Trophoblast cell (in vitro differentiated cells and primary cell): ENCODE data around the gene VPS45.
A peak's percentile ranks its signal among the peaks of the same experiment; 100 is the strongest.

Experiments
- DNase-seq, 2 donors: peaks; one replicate each; pipeline ENCODE4 v3.0.0-alpha.2; 2016
- H2AFZ ChIP-seq: 2 replicates; pipeline ENCODE4 v1.6.1; 2013; ENCODE audit warnings: low read length, moderate library complexity, mild to moderate bottlenecking; ENCODE audit not compliant: insufficient read depth, poor library complexity
- H2AK5ac ChIP-seq: 2 replicates; pipeline ENCODE4 v1.6.1; 2013; ENCODE audit warnings: mild to moderate bottlenecking, low read length
- H2BK120ac ChIP-seq: 2 replicates; pipeline ENCODE4 v1.6.1; 2013; ENCODE audit warnings: low read length, mild to moderate bottlenecking, moderate library complexity; ENCODE audit not compliant: insufficient read depth, poor library complexity
- H2BK12ac ChIP-seq: 2 replicates; pipeline ENCODE4 v1.6.1; 2013; ENCODE audit warnings: mild to moderate bottlenecking, low read length, moderate library complexity
- H2BK5ac ChIP-seq: 2 replicates; pipeline ENCODE4 v1.6.1; 2013; ENCODE audit warnings: low read length, low read depth, moderate library complexity, mild to moderate bottlenecking; ENCODE audit not compliant: poor library complexity
- H3K14ac ChIP-seq: 2 replicates; pipeline ENCODE4 v1.6.1; 2013; ENCODE audit warnings: mild to moderate bottlenecking, low read length
- H3K18ac ChIP-seq: 2 replicates; pipeline ENCODE4 v1.6.1; 2013; ENCODE audit warnings: mild to moderate bottlenecking, low read length
- H3K23ac ChIP-seq: 2 replicates; pipeline ENCODE4 v1.6.1; 2013; ENCODE audit warnings: low read length
- H3K27ac ChIP-seq: 2 replicates; pipeline ENCODE4 v1.5.1; 2013; ENCODE audit warnings: low read depth, mild to moderate bottlenecking, inconsistent platforms, low read length, moderate library complexity
- H3K27me3 ChIP-seq: 2 replicates; pipeline ENCODE4 v1.6.1; 2013; ENCODE audit warnings: inconsistent platforms, mild to moderate bottlenecking, low read length, moderate library complexity; ENCODE audit not compliant: insufficient read depth
- H3K36me3 ChIP-seq, 2 experiments: 1 replicate in 1 of 2; 2 replicates in 1 of 2; pipeline ENCODE4 v1.6.1; 2013; ENCODE audit warnings: low read length in 2 of 2, mild to moderate bottlenecking in 2 of 2, moderate library complexity in 1 of 2; ENCODE audit not compliant: insufficient read depth in 2 of 2, control insufficient read depth in 1 of 2
- H3K4ac ChIP-seq: 2 replicates; pipeline ENCODE4 v1.6.1; 2013; ENCODE audit warnings: low read depth, mild to moderate bottlenecking, low read length, moderate library complexity
- H3K4me1 ChIP-seq, 2 experiments: 1 replicate in 1 of 2; 2 replicates in 1 of 2; pipeline ENCODE4 v1.6.1; 2013; ENCODE audit warnings: low read length in 2 of 2, mild to moderate bottlenecking in 2 of 2, moderate library complexity in 1 of 2; ENCODE audit not compliant: insufficient read depth in 2 of 2, control insufficient read depth in 1 of 2
- H3K4me2 ChIP-seq: 2 replicates; pipeline ENCODE4 v1.6.1; 2013; ENCODE audit warnings: inconsistent platforms, mild to moderate bottlenecking, low read length, moderate library complexity
- H3K4me3 ChIP-seq: 2 replicates; pipeline ENCODE4 v1.5.1; 2013; ENCODE audit warnings: mild to moderate bottlenecking, low read depth, low read length, inconsistent platforms
- H3K79me1 ChIP-seq: one replicate; pipeline ENCODE4 v1.6.1; 2013; ENCODE audit warnings: low read length
- H3K79me2 ChIP-seq: 2 replicates; pipeline ENCODE4 v1.6.1; 2013; ENCODE audit warnings: low read length, mild to moderate bottlenecking; ENCODE audit not compliant: control insufficient read depth, insufficient read depth, poor library complexity
- H3K9ac ChIP-seq: 2 replicates; pipeline ENCODE4 v1.6.1; 2013; ENCODE audit warnings: mild to moderate bottlenecking, low read length
- H3K9me3 ChIP-seq: 2 replicates; pipeline ENCODE4 v1.6.1; 2013; ENCODE audit warnings: low read depth, mild to moderate bottlenecking, control low read depth, inconsistent platforms, low read length; ENCODE audit not compliant: insufficient read depth
- H4K12ac ChIP-seq: 2 replicates; pipeline ENCODE4 v1.6.1; 2013; ENCODE audit warnings: low read depth, mild to moderate bottlenecking, low read length, moderate library complexity
- H4K8ac ChIP-seq: 2 replicates; pipeline ENCODE4 v1.6.1; 2013; ENCODE audit warnings: low read depth, mild to moderate bottlenecking, low read length, moderate library complexity
- H4K91ac ChIP-seq: one replicate; pipeline ENCODE4 v1.6.1; 2013; ENCODE audit warnings: low read depth, mild to moderate bottlenecking, low read length, moderate library complexity
- WGBS: extraction: QIAGEN DNeasy Blood & Tissue Kit; methylation state at CpG from one replicate; pipeline ENCODE4 v1.1.7; 2013; ENCODE audit warnings: missing lambda C conversion rate; ENCODE audit not compliant: insufficient read length, insufficient coverage; ENCODE audit errors: extremely low coverage; 5-methylcytosine and 5-hydroxymethylcytosine counted together

The VPS45 gene

DNA sequence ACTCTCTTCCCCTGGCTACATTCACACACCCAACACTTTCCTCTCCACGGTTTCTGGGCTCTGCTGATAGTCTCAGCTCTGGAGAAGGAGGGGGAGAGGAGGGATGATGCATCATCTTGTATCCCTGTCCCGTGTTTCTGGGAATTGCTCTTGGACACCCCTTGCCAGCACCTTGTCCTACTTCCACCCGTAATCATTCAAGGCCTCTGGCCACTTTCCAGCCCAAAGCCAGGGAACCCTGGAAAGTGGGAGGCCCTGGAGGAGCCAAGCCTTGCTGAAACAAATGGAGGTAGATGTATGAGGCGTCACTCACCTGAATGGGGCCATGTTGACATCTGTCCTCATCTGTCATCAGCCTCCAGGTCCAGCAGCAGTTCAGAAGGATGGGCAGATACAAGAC is 86.6 kb downstream of the VPS45 start:
- H3K9me3 ChIP-seq: no peaks in the 10 kb centered on the region
- H3K4me1 ChIP-seq: peaks cover 10 to 12% of the 10 kb centered on the region in 2 experiments
- peaks cover 36 to 59% of the 10 kb centered on the region in 2 experiments for H3K36me3 ChIP-seq
- H2AK5ac ChIP-seq: no peak overlapping the region
- no peak overlapping the region for H3K9ac ChIP-seq
- no peak overlapping the region for H3K4me3 ChIP-seq
- no peak overlapping the region for H3K4me2 ChIP-seq
- H3K79me1 ChIP-seq: peaks cover 20% of the 10 kb centered on the region
- peaks cover 16% of the 10 kb centered on the region for H3K79me2 ChIP-seq
- peaks cover 2% of the 10 kb centered on the region for H3K27me3 ChIP-seq
- no peak overlapping the region for H3K4ac ChIP-seq
- WGBS: no CpG with 5 or more reads among the region's 4 CpGs
- no peak overlapping the region for H2BK5ac ChIP-seq
- no peak overlapping the region for H3K14ac ChIP-seq
- H3K18ac ChIP-seq: no peak overlapping the region
- H4K12ac ChIP-seq: no peak overlapping the region
- H3K23ac ChIP-seq: peak overlapping the region; percentile 85
- H2AFZ ChIP-seq: no peak overlapping the region
- H2BK12ac ChIP-seq: no peak overlapping the region
- no peak for DNase-seq
- no peak overlapping the region for H2BK120ac ChIP-seq
- H4K8ac ChIP-seq: no peak overlapping the region
- H4K91ac ChIP-seq: no peak overlapping the region
- no peak overlapping the region for H3K27ac ChIP-seq

DNA sequence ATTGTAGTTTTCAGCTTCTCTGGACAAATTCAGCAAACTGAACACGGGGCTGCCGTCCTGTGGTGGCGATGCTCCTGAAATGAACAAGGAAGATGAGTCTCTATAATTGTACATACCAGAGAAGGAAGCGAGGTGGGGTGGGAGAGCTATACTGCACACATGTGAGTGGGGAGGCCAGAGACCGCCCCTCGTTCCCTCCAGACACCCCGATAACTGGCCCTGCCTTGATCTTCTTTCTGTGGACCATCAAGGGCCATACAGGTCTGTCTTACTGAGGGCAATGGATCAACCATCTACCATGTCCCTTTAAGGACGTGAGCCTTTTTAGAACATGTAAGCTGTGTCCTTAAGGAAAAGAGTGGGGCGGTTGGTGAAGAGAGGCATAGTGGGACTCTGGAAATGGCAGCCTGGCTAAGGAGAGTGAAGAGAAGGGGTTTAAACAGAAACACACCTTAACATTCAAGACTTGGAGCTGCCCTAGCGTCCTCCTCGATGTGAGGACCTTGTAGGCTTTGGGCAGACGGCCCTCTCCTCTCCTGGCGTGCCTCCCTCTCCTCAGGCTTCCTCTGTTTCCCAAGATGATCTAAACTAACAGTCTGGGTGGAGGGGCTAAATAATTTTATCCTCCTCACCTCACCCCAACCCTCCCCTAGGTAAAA is 88.0 kb downstream of the VPS45 start:
- Histone ChIP-seq H3K4me3 (no peak overlapping the region), H4K8ac (no peak overlapping the region), H3K9ac (no peak overlapping the region), H3K4ac (no peak overlapping the region), H4K91ac (no peak overlapping the region), H3K18ac (no peak overlapping the region), H2BK120ac (no peak overlapping the region), H3K4me1 (peaks cover 11 to 14% of the 10 kb centered on the region in 2 experiments), H3K27ac (no peak overlapping the region), H2BK5ac (no peak overlapping the region), H3K9me3 (no peaks in the 10 kb centered on the region), H3K36me3 (peaks cover 46 to 68% of the 10 kb centered on the region in 2 experiments), H3K27me3 (no peaks in the 10 kb centered on the region), H3K79me1 (peaks cover 7% of the 10 kb centered on the region), H3K4me2 (no peak overlapping the region), H2AK5ac (no peak overlapping the region), H4K12ac (no peak overlapping the region), H2BK12ac (no peak overlapping the region), H3K14ac (no peak overlapping the region), H3K23ac (no peak overlapping the region), H2AFZ (no peak overlapping the region), H3K79me2 (peaks cover 8% of the 10 kb centered on the region)
- no peak for DNase-seq
- WGBS: no CpG with 5 or more reads among the region's 13 CpGs

- no peak overlapping the region for H3K4ac ChIP-seq
- H4K91ac ChIP-seq: no peak overlapping the region
- H3K9me3 ChIP-seq: no peaks in the 10 kb centered on the region
- DNase-seq: no peak
- H3K9ac ChIP-seq: no peak overlapping the region
- H3K79me2 ChIP-seq: no peaks in the 10 kb centered on the region
- no peak overlapping the region for H2BK12ac ChIP-seq
- H4K12ac ChIP-seq: no peak overlapping the region
- H3K4me2 ChIP-seq: no peak overlapping the region
- no peak overlapping the region for H2AFZ ChIP-seq
- no peak overlapping the region for H3K27ac ChIP-seq
- H3K23ac ChIP-seq: no peak overlapping the region
- no peak overlapping the region for H2BK120ac ChIP-seq
- no peaks in the 10 kb centered on the region for H3K27me3 ChIP-seq
- no peak overlapping the region for H2AK5ac ChIP-seq
- no peak overlapping the region for H4K8ac ChIP-seq
- H3K36me3 ChIP-seq: peaks cover 46 to 68% of the 10 kb centered on the region in 2 experiments
- H3K14ac ChIP-seq: no peak overlapping the region
- no peak overlapping the region for H2BK5ac ChIP-seq
- H3K18ac ChIP-seq: no peak overlapping the region
- peaks cover 12 to 15% of the 10 kb centered on the region in 2 experiments for H3K4me1 ChIP-seq
- no CpG with 5 or more reads among the region's 16 CpGs for WGBS
- no peaks in the 10 kb centered on the region for H3K79me1 ChIP-seq
- no peak overlapping the region for H3K4me3 ChIP-seq
Observed at GRCh38 chr1:150156868-150157603, 89.5 kb downstream of the VPS45 start.

- no peak overlapping the region for H3K4me2 ChIP-seq
- H4K8ac ChIP-seq: no peak overlapping the region
- H2AFZ ChIP-seq: no peak overlapping the region
- peaks cover 37 to 51% of the 10 kb centered on the region in 2 experiments for H3K36me3 ChIP-seq
- no peak overlapping the region for H3K23ac ChIP-seq
- peaks cover 2% of the 10 kb centered on the region for H3K79me2 ChIP-seq
- no peak overlapping the region for H3K18ac ChIP-seq
- no peak overlapping the region for H2BK5ac ChIP-seq
- H2BK120ac ChIP-seq: no peak overlapping the region
- H3K4ac ChIP-seq: no peak overlapping the region
- no peak overlapping the region for H4K12ac ChIP-seq
- no peaks in the 10 kb centered on the region for H3K9me3 ChIP-seq
- H3K4me1 ChIP-seq: peaks cover 24 to 28% of the 10 kb centered on the region in 2 experiments
- H3K27me3 ChIP-seq: no peaks in the 10 kb centered on the region
- DNase-seq: no peak
- H2AK5ac ChIP-seq: no peak overlapping the region
- H3K79me1 ChIP-seq: peaks cover 17% of the 10 kb centered on the region
- WGBS: no CpG with 5 or more reads among the region's 8 CpGs
- no peak overlapping the region for H4K91ac ChIP-seq
- no peak overlapping the region for H3K14ac ChIP-seq
- H2BK12ac ChIP-seq: no peak overlapping the region
- H3K9ac ChIP-seq: no peak overlapping the region
- H3K4me3 ChIP-seq: no peak overlapping the region
- no peak overlapping the region for H3K27ac ChIP-seq
Observed at GRCh38 chr1:150159550-150159949, 92.0 kb downstream of the VPS45 start.
